ENCODE data around the gene OR5H15.

DNA sequence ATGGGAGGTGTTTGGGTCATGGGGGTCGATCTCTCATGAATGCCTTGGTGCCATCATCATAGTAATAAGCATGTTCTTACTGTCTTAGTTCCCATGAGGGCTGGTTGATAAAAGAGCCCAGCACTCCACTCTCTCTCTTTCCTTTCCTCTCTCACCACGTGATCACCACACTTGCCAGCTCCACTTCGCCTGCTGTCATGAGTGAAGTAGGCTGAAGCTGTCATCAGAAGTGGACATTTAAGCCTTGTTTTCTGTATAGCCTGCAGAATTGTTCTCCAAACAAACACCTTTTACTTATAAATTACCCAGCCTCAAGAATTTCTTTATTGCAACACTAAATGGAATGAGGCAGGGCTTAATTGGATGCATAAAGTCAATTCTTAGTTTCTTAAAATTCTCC lies 29.9 kb upstream of the OR5H15 start:
- TF ChIP-seq ZFP30 (CRISPR knock-in tag; IDR thresholded peaks at IDR 0.05) (no peak), TCF4 (CRISPR knock-in tag; IDR thresholded peaks at IDR 0.05; ENCODE audit: borderline replicate concordance) (no peak), ZNF8 (CRISPR knock-in tag; IDR thresholded peaks at IDR 0.05) (no peak), ZC3H10 (CRISPR knock-in tag; IDR thresholded peaks at IDR 0.05) (no peak), ZNF565 (CRISPR knock-in tag; conservative IDR thresholded peaks at IDR 0.05; ENCODE audit: low read depth) (no peak)
- TF ChIP-seq, protein P1, sequence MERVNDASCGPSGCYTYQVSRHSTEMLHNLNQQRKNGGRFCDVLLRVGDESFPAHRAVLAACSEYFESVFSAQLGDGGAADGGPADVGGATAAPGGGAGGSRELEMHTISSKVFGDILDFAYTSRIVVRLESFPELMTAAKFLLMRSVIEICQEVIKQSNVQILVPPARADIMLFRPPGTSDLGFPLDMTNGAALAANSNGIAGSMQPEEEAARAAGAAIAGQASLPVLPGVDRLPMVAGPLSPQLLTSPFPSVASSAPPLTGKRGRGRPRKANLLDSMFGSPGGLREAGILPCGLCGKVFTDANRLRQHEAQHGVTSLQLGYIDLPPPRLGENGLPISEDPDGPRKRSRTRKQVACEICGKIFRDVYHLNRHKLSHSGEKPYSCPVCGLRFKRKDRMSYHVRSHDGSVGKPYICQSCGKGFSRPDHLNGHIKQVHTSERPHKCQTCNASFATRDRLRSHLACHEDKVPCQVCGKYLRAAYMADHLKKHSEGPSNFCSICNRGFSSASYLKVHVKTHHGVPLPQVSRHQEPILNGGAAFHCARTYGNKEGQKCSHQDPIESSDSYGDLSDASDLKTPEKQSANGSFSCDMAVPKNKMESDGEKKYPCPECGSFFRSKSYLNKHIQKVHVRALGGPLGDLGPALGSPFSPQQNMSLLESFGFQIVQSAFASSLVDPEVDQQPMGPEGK (CRISPR knock-in tag; IDR thresholded peaks at IDR 0.05; ENCODE audit: borderline replicate concordance): no peak
